Bronchial epithelial cell (primary cell): ENCODE results near the gene FAM219B. TPM values are rescaled to one million over a fixed set of nuclear protein-coding genes. Genes with fewer than 3 reads are reported as not detected.

ENCODE experiments used
- DNase-seq: peaks from one replicate; pipeline ENCODE4 v3.0.0-alpha.2; 2010; ENCODE audit warnings: low read depth
- FAIRE-seq: peaks from 2 replicates; lab custom pipeline; 2011; peaks lifted over from hg19 to GRCh38; lab: Jason Lieb, UNC
- H3K27me3 ChIP-seq: 2 replicates; pipeline ENCODE4 v1.5.1; 2011; ENCODE audit warnings: low read length; ENCODE audit not compliant: control insufficient read depth, insufficient read depth
- H3K36me3 ChIP-seq: 2 replicates; pipeline ENCODE4 v1.5.1; 2011; ENCODE audit warnings: low read length; ENCODE audit not compliant: control insufficient read depth, insufficient read depth
- H3K4me3 ChIP-seq: 2 replicates; pipeline ENCODE4 v1.5.1; 2011; ENCODE audit warnings: mild to moderate bottlenecking, low read depth, low read length, control low read depth
- CTCF ChIP-seq: IDR thresholded peaks from 2 replicates; pipeline ENCODE4 v1.5.1; 2011; ENCODE audit warnings: mild to moderate bottlenecking, moderate library complexity, low read length, control low read depth, inconsistent platforms; ENCODE audit not compliant: insufficient read depth, severe bottlenecking
- total RNA-seq: library from RNA; depleted of rRNA; stranded (reverse); fragments of >200 nt; gene quantifications from 2 replicates; pipeline ENCODE4 v1.2.1, GENCODE V29; 2014

The FAM219B gene, protein sequence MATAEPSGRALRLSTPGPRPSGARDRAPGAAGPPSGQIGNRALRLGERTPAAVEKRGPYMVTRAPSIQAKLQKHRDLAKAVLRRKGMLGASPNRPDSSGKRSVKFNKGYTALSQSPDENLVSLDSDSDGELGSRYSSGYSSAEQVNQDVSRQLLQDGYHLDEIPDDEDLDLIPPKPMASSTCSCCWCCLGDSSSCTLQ
- 67.3 and 72.4 TPM in 2 replicates for total RNA-seq

- DNase-seq (peak; percentile 74), FAIRE-seq (no peak)
- no peak for TF ChIP-seq CTCF
- Histone ChIP-seq H3K27me3 (no peaks in the 10 kb centered on the region), H3K36me3 (peaks cover 20% of the 10 kb centered on the region), H3K4me3 (peak within 1 kb of the TSS; percentile 73)
Observed at GRCh38 chr15:74906450-74907162, at the start of gene FAM219B. Gene FAM219B (minus strand): TSS chr15:74906851. CDS start chr15:74906800, 51 bp downstream.

GRCh38 chr15:74955796-74956647, 49.4 kb upstream of the FAM219B start:
- peak; percentile 74 for TF ChIP-seq CTCF
- FAIRE-seq, result no peak
- Histone ChIP-seq H3K27me3 (peaks cover 16% of the 10 kb centered on the region), H3K36me3 (no peaks in the 10 kb centered on the region), H3K4me3 (peak overlapping the region; percentile 46)
- DNase-seq, result no peak

DNA sequence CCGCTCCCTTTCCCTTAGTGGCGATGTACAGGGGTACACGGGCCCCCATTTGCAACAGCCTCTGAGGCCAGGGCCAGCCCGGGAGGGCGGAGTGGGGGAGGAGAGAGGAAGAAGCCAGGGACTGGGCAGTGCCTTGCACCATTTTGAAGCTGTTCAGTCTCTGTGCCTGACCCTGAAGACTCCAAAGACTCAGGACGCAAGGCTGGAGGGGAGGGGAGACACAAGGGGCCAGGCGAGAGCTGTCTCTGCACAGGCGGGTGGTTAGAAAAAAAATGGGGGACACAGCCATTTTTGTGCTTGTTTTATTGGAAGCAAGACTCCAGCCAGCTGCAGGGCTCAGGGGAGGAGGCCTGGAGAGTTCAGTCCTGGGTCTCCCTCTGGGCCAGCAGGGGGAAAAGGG, 48.4 kb upstream of the FAM219B start:
- no peak for TF ChIP-seq CTCF
- Histone ChIP-seq H3K36me3 (no peaks in the 10 kb centered on the region), H3K4me3 (no peak overlapping the region), H3K27me3 (peaks cover 16% of the 10 kb centered on the region)
- no peak for FAIRE-seq
- DNase-seq, result no peak

DNA sequence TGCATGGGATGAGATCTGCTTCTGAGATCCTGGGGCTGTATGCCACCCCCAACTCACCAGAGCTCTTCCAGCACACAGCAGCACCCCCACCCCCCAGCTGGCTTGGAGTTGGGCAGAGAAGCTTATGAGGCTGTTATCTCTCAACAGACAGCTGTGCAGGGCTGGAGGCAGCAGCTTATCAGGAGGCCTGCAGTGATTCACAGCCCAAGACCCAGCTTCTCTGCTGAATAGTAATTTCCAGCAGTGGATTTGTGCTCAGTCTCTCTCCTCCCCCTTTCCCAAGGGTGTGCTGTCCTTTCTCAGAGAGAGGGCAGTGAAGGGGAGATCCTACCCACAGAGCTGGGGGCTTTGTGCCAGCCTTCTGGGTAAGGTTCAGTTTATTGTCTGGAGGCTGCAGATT, 47.9 kb upstream of the FAM219B start:
- no peak for FAIRE-seq
- Histone ChIP-seq H3K36me3 (no peaks in the 10 kb centered on the region), H3K4me3 (no peak overlapping the region), H3K27me3 (peaks cover 15% of the 10 kb centered on the region)
- TF ChIP-seq CTCF, result no peak
- DNase-seq, result no peak

DNA sequence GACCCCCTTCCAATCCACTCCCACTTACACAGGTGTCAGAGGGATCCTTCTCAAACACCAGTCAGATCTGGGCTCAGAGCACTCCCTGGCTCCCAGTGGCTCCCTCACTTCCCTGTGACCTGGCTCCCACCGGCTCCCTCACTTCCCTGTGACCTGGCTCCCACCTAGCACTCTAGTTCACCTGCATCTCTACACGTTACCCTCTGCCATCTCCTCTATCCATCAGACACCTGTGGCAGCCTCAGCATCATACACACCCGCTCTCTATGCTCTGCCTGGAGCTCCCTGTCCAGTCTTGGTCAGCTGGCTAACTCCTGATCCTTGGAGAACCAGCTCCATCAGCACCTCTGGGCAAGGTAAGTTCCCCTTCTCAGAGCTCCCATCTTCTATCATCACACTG, 44.4 kb upstream of the FAM219B start:
- Histone ChIP-seq H3K27me3 (no peaks in the 10 kb centered on the region), H3K4me3 (no peak overlapping the region), H3K36me3 (no peaks in the 10 kb centered on the region)
- FAIRE-seq (no peak), DNase-seq (no peak)
- TF ChIP-seq CTCF, result no peak
